IMR-90 (cell line): ENCODE results near the gene DPCD. TPM values are rescaled to one million over a fixed set of nuclear protein-coding genes. Genes with fewer than 3 reads are reported as not detected.
A peak's percentile ranks its signal among the peaks of the same experiment; 100 is the strongest.

Experiments used
- ATAC-seq: fragments of 200-7000 bp; cut with Tn5 transposase; 2 replicates; pipeline ENCODE4 v1.9.1; 2020; ENCODE audit warnings: low read depth, mild to moderate bottlenecking, moderate library complexity
- BruUV-seq: library from RNA; stranded (reverse); fragments of 400-500 nt; replicated peaks from 2 replicates; lab custom pipeline; 2021; lab: Mats Ljungman, UMichigan
- CTCF ChIA-PET: fragments of 300-600 bp; formaldehyde crosslinking; extraction: SDS; loops from one replicate; lab custom pipeline; 2021; ENCODE audit warnings: antibody characterized with exemption; lab: Yijun Ruan, JAX
- POLR2A ChIA-PET: fragments of 300-600 bp; sonication (Branson Sonifier 250); formaldehyde crosslinking; loops from one replicate; lab custom pipeline; 2022; ENCODE audit warnings: antibody characterized with exemption; ENCODE audit not compliant: unreplicated experiment; lab: Charles Lee
- DNase-seq: peaks from one replicate; pipeline ENCODE4 v3.0.0; 2013
- H2AFZ ChIP-seq: replicated peaks from 2 replicates; pipeline ENCODE3; 2013; ENCODE audit warnings: low read length, mild to moderate bottlenecking; ENCODE audit not compliant: poor library complexity
- H2AK5ac ChIP-seq: 2 replicates; pipeline ENCODE4 v1.6.1; 2013; ENCODE audit warnings: low read depth, low read length, inconsistent platforms
- H2AK9ac ChIP-seq: replicated peaks from 2 replicates; pipeline ENCODE3; 2013; ENCODE audit warnings: mild to moderate bottlenecking, low read depth, low read length, moderate library complexity; ENCODE audit not compliant: poor library complexity
- H2BK120ac ChIP-seq: 2 replicates; pipeline ENCODE4 v1.6.1; 2013; ENCODE audit warnings: low read depth, low read length, inconsistent platforms
- H2BK15ac ChIP-seq: 3 replicates; pipeline ENCODE4 v1.6.1; 2013; ENCODE audit warnings: low read depth, low read length, inconsistent platforms
- H2BK20ac ChIP-seq: 2 replicates; pipeline ENCODE4 v1.6.1; 2013; ENCODE audit warnings: low read depth, mild to moderate bottlenecking, inconsistent platforms, low read length, moderate library complexity
- H2BK5ac ChIP-seq: 2 replicates; pipeline ENCODE4 v1.6.1; 2013; ENCODE audit warnings: mild to moderate bottlenecking, low read depth, low read length, inconsistent platforms; ENCODE audit not compliant: poor library complexity, severe bottlenecking
- H3K14ac ChIP-seq: replicated peaks from 2 replicates; pipeline ENCODE4 v1.6.1; 2013; ENCODE audit warnings: low read depth, low read length, inconsistent platforms
- H3K18ac ChIP-seq: 2 replicates; pipeline ENCODE4 v1.6.1; 2013; ENCODE audit warnings: low read depth, low read length, control low read depth
- H3K23ac ChIP-seq: 2 replicates; pipeline ENCODE4 v1.6.1; 2013; ENCODE audit warnings: low read depth, low read length, inconsistent platforms
- H3K27ac ChIP-seq: 2 replicates; pipeline ENCODE4 v1.5.1; 2013; ENCODE audit warnings: mild to moderate bottlenecking, control low read depth, low read length; ENCODE audit not compliant: insufficient read depth
- H3K27me3 ChIP-seq: 2 replicates; pipeline ENCODE4 v1.6.1; 2013; ENCODE audit warnings: low read length; ENCODE audit not compliant: control insufficient read depth, insufficient read depth
- H3K36me3 ChIP-seq: 2 replicates; pipeline ENCODE4 v1.6.1; 2013; ENCODE audit warnings: low read length, mixed read lengths; ENCODE audit not compliant: control insufficient read depth, insufficient read depth
- H3K4ac ChIP-seq: 2 replicates; pipeline ENCODE4 v1.6.1; 2013; ENCODE audit warnings: low read depth, low read length, inconsistent platforms
- H3K4me1 ChIP-seq: 2 replicates; pipeline ENCODE4 v1.6.1; 2013; ENCODE audit warnings: low read length, mixed read lengths; ENCODE audit not compliant: control insufficient read depth, insufficient read depth
- H3K4me2 ChIP-seq: 2 replicates; pipeline ENCODE4 v1.6.1; 2013; ENCODE audit warnings: low read depth, mild to moderate bottlenecking, control low read depth, low read length, moderate library complexity
- H3K4me3 ChIP-seq: 2 replicates; pipeline ENCODE4 v1.5.1; 2013; ENCODE audit warnings: low read depth, mild to moderate bottlenecking, control low read depth, low read length, moderate library complexity; ENCODE audit not compliant: insufficient read depth
- H3K56ac ChIP-seq: 2 replicates; pipeline ENCODE4 v1.6.1; 2013; ENCODE audit warnings: low read length, inconsistent platforms; ENCODE audit not compliant: insufficient read depth; ENCODE audit errors: extremely low read depth
- H3K79me1 ChIP-seq, 2 experiments: 2 replicates each; pipeline ENCODE4 v1.6.1; 2013; ENCODE audit warnings: low read length in 2 of 2, inconsistent platforms in 1 of 2, low read depth in 1 of 2
- H3K9ac ChIP-seq: 2 replicates; pipeline ENCODE4 v1.6.1; 2013; ENCODE audit warnings: low read depth, low read length, control low read depth
- H3K9me1 ChIP-seq: 2 replicates; pipeline ENCODE4 v1.6.1; 2013; ENCODE audit warnings: low read length, inconsistent platforms; ENCODE audit not compliant: insufficient read depth
- H3K9me3 ChIP-seq: 2 replicates; pipeline ENCODE4 v1.6.1; 2013; ENCODE audit warnings: low read length; ENCODE audit not compliant: control insufficient read depth, insufficient read depth
- H4K20me1 ChIP-seq: 2 replicates; pipeline ENCODE4 v1.6.1; 2013; ENCODE audit warnings: low read length, inconsistent platforms; ENCODE audit not compliant: insufficient read depth
- H4K5ac ChIP-seq: 2 replicates; pipeline ENCODE4 v1.6.1; 2013; ENCODE audit warnings: mild to moderate bottlenecking, low read depth, low read length, control low read depth
- H4K8ac ChIP-seq, 2 experiments: 2 replicates each; pipeline ENCODE4 v1.6.1; 2013; ENCODE audit warnings: low read depth in 2 of 2, low read length in 2 of 2, control low read depth in 1 of 2, inconsistent platforms in 1 of 2
- H4K91ac ChIP-seq: 2 replicates; pipeline ENCODE4 v1.6.1; 2013; ENCODE audit warnings: low read depth, low read length, inconsistent platforms; ENCODE audit not compliant: insufficient read depth
- BHLHE40 ChIP-seq: fragments of 150-350 bp; IDR thresholded peaks from 2 replicates; pipeline ENCODE4 v1.6.1; 2016; ENCODE audit warnings: mild to moderate bottlenecking, low read depth, low read length
- CEBPB ChIP-seq: IDR thresholded peaks from 2 replicates; pipeline ENCODE4 v1.6.1; 2012; ENCODE audit warnings: low read depth, low read length, improper control_type of control experiment
- CHD1 ChIP-seq: IDR thresholded peaks from 2 replicates; pipeline ENCODE4 v1.6.1; 2012; ENCODE audit warnings: low read depth, low read length, improper control_type of control experiment
- CTCF ChIP-seq: conservative IDR thresholded peaks from 2 replicates; pipeline ENCODE4 v1.5.1; 2012; ENCODE audit warnings: mild to moderate bottlenecking, low read depth, low read length, improper control_type of control experiment
- ELK1 ChIP-seq: fragments of 150-350 bp; IDR thresholded peaks from 2 replicates; pipeline ENCODE4 v1.6.1; 2016; ENCODE audit warnings: low read depth, mild to moderate bottlenecking, low read length, moderate library complexity, borderline replicate concordance
- FOS ChIP-seq: fragments of 150-350 bp; IDR thresholded peaks from 2 replicates; pipeline ENCODE4 v1.6.1; 2016; ENCODE audit warnings: low read depth, low read length
- MAFK ChIP-seq: IDR thresholded peaks from 2 replicates; pipeline ENCODE4 v1.6.1; 2012; ENCODE audit warnings: low read depth, low read length, improper control_type of control experiment
- MAZ ChIP-seq: IDR thresholded peaks from 2 replicates; pipeline ENCODE4 v1.6.1; 2012; ENCODE audit warnings: low read depth, mild to moderate bottlenecking, low read length, improper control_type of control experiment, moderate library complexity, borderline replicate concordance
- MXI1 ChIP-seq: IDR thresholded peaks from 2 replicates; pipeline ENCODE4 v1.6.1; 2012; ENCODE audit warnings: low read depth, mild to moderate bottlenecking, low read length, moderate library complexity, borderline replicate concordance
- NFE2L2 ChIP-seq: fragments of 150-350 bp; IDR thresholded peaks from 2 replicates; pipeline ENCODE4 v1.6.1; 2016; ENCODE audit warnings: low read depth, mild to moderate bottlenecking, low read length
- POLR2A ChIP-seq: IDR thresholded peaks from 2 replicates; pipeline ENCODE4 v1.6.1; 2012; ENCODE audit warnings: mild to moderate bottlenecking, low read depth, low read length
- RAD21 ChIP-seq: IDR thresholded peaks from 2 replicates; pipeline ENCODE4 v1.6.1; 2012; ENCODE audit warnings: low read length, improper control_type of control experiment
- RCOR1 ChIP-seq: IDR thresholded peaks from 2 replicates; pipeline ENCODE4 v1.6.1; 2012; ENCODE audit warnings: mild to moderate bottlenecking, low read length, improper control_type of control experiment; ENCODE audit not compliant: insufficient replicate concordance
- RFX5 ChIP-seq: IDR thresholded peaks from 2 replicates; pipeline ENCODE4 v1.8.0; 2012; ENCODE audit warnings: low read depth, mild to moderate bottlenecking, low read length, moderate library complexity
- SMC3 ChIP-seq: fragments of 150-350 bp; IDR thresholded peaks from 2 replicates; pipeline ENCODE4 v1.6.1; 2016; ENCODE audit warnings: low read depth, mild to moderate bottlenecking, antibody characterized with exemption, low read length, moderate library complexity
- USF2 ChIP-seq: fragments of 150-350 bp; IDR thresholded peaks from 2 replicates; pipeline ENCODE4 v1.6.1; 2017; ENCODE audit warnings: mild to moderate bottlenecking, antibody characterized with exemption, low read length, low read depth
- WGBS, 2 experiments: methylation state at CpG; one replicate each; pipeline versions ENCODE4 v1.1.5 to v1.1.7; 2013; ENCODE audit warnings: missing lambda C conversion rate in 2 of 2; ENCODE audit not compliant: insufficient read length in 1 of 2; ENCODE audit errors: extremely low coverage in 2 of 2; 5-methylcytosine and 5-hydroxymethylcytosine counted together
- dilution Hi-C: fragments of 300-500 bp; cut with HindIII; formaldehyde crosslinking; loops from one replicate; pipeline ENCODE4 v1.14.3; 2018; ENCODE audit warnings: low sequenced_read_pairs; ENCODE audit not compliant: unreplicated experiment
- in situ Hi-C: fragments of 300-500 bp; cut with MboI; formaldehyde crosslinking; loops from 3 replicates; pipeline ENCODE4 v1.14.3; 2019; ENCODE audit warnings: low sequenced_read_pairs, inconsistent platforms, mixed read lengths
- intact Hi-C: fragments of 100-400 bp; cut with micrococcal nuclease; formaldehyde crosslinking; loops from 2 replicates; pipeline ENCODE4 v1.10.0; 2022
- polyA plus RNA-seq, 3 experiments: library from polyadenylated mRNA; depleted of rRNA; stranded (reverse); fragments of >200 nt; gene quantifications; 2 replicates each; pipeline ENCODE4 v1.2.3, GENCODE V29; 2012; ENCODE audit warnings: low replicate concordance in 1 of 3
- total RNA-seq: library from RNA; depleted of rRNA; stranded (reverse); fragments of >200 nt; gene quantifications from 2 replicates; pipeline ENCODE4 v1.2.3, GENCODE V29; 2012

DPCD gene
- total and polyA plus RNA-seq, 2 of the 4 experiments (the other 2 are of a cell fraction) = 59.1 to 73.7 TPM

GRCh38 chr10:101558204-101558603 is 29.9 kb upstream of the DPCD start:
- ChIA-PET POLR2A (no interaction called here), CTCF (no interaction called here)
- H3K79me1 ChIP-seq = no peaks in the 10 kb centered on the region
- H2AK9ac ChIP-seq = peak overlapping the region; percentile 17
- no peak overlapping the region for H4K5ac ChIP-seq
- H4K91ac ChIP-seq = no peak overlapping the region
- no peak overlapping the region for H3K4ac ChIP-seq
- no peak overlapping the region for H2BK15ac ChIP-seq
- H4K20me1 ChIP-seq = no peaks in the 10 kb centered on the region
- no peak overlapping the region for H2BK120ac ChIP-seq
- H3K4me2 ChIP-seq = no peak overlapping the region
- no peak overlapping the region for H3K27ac ChIP-seq
- no peak overlapping the region for H3K56ac ChIP-seq
- H3K18ac ChIP-seq = no peak overlapping the region
- no peak overlapping the region for H3K4me3 ChIP-seq
- H2AK5ac ChIP-seq = no peak overlapping the region
- H3K36me3 ChIP-seq = peaks cover 6% of the 10 kb centered on the region
- DNase-seq (no peak), ATAC-seq (peak; percentile 38; the same call in 1 of the 2 replicates)
- H3K27me3 ChIP-seq = no peaks in the 10 kb centered on the region; the same call in 1 of the 2 replicates
- H3K23ac ChIP-seq = no peak overlapping the region
- H4K8ac ChIP-seq = no peak overlapping the region
- in situ Hi-C loops = no loop called here
- peaks cover 8% of the 10 kb centered on the region for H3K9me1 ChIP-seq
- no peak overlapping the region for H3K9ac ChIP-seq
- TF ChIP-seq USF2 = no peak
- no peak for TF ChIP-seq RFX5
- TF ChIP-seq BHLHE40 = no peak
- no peak for TF ChIP-seq MXI1
- TF ChIP-seq POLR2A = no peak
- no peak for TF ChIP-seq NFE2L2
- no peak for TF ChIP-seq ELK1
- TF ChIP-seq MAZ = no peak
- no peak for TF ChIP-seq SMC3
- TF ChIP-seq FOS = no peak
- TF ChIP-seq CTCF = no peak
- no peak for TF ChIP-seq RAD21
- TF ChIP-seq CHD1 = no peak
- no peak for TF ChIP-seq RCOR1
- no peak for TF ChIP-seq MAFK
- no peak for TF ChIP-seq CEBPB
- H2BK5ac ChIP-seq = no peak overlapping the region
- 100% methylated on average over 1 of the region's 2 CpGs; no CpG with 5 or more reads in 1 of the 2 experiments for WGBS, 2 experiments
- no peak overlapping the region for H3K14ac ChIP-seq
- dilution Hi-C loops = no loop called here
- H2AFZ ChIP-seq = no peak overlapping the region
- BruUV-seq = no TSS peak
- no peak overlapping the region for H2BK20ac ChIP-seq
- no peaks in the 10 kb centered on the region for H3K4me1 ChIP-seq
- no peaks in the 10 kb centered on the region for H3K9me3 ChIP-seq
- intact Hi-C loops = no loop called here
